B cell (primary cell): ENCODE measurements around the gene TEAD1. TPM values are rescaled to one million over a fixed set of nuclear protein-coding genes. Genes with fewer than 3 reads are reported as not detected.

Experiments
- ATAC-seq: fragments of 200-7000 bp; cut with Tn5 transposase; one replicate; pipeline ENCODE4 v1.10.0; 2021; ENCODE audit warnings: low read depth, mild to moderate bottlenecking, moderate number of reproducible peaks, moderate library complexity
- CTCF ChIA-PET: fragments of 350-600 bp; sonication (Branson Sonifier 250); formaldehyde crosslinking; loops from one replicate; lab custom pipeline; 2021; ENCODE audit warnings: antibody characterized with exemption, inconsistent platforms; lab: Charles Lee
- POLR2A ChIA-PET: fragments of 350-600 bp; sonication (Branson Sonifier 250); formaldehyde crosslinking; loops from one replicate; lab custom pipeline; 2021; ENCODE audit warnings: antibody characterized with exemption; lab: Charles Lee
- DNase-seq: peaks from one replicate; pipeline ENCODE4 v3.0.0; 2013
- H2AFZ ChIP-seq: 2 replicates; pipeline ENCODE4 v1.6.1; 2012; ENCODE audit warnings: mild to moderate bottlenecking, low read depth, low read length; ENCODE audit not compliant: insufficient read depth, poor library complexity, severe bottlenecking
- H3K27ac ChIP-seq, 2 donors: 1 replicate in 1 of 2; 2 replicates in 1 of 2; pipeline ENCODE4 v1.5.1; 2012 to 2013; ENCODE audit warnings: low read length in 2 of 2, mild to moderate bottlenecking in 2 of 2, moderate library complexity in 1 of 2
- H3K27me3 ChIP-seq, 4 experiments: fragments of 200-600 bp in 1 of 4; sonication (generic) in 1 of 4; replicated peaks in 1 of 4; 1 replicate in 2 of 4; 2 replicates in 2 of 4; pipeline versions ENCODE4 v1.6.1 to v1.7.0; 2013 to 2016; ENCODE audit warnings: low read length in 3 of 4, mild to moderate bottlenecking in 2 of 4, mixed read lengths in 1 of 4, moderate library complexity in 1 of 4; ENCODE audit not compliant: insufficient read depth in 4 of 4, control insufficient read depth in 3 of 4; ENCODE audit errors: control extremely low read depth in 1 of 4
- H3K36me3 ChIP-seq, 2 experiments: replicated peaks in 1 of 2; 1 replicate in 1 of 2; 2 replicates in 1 of 2; pipeline versions ENCODE4 v1.6.1 to v1.7.1; 2013; ENCODE audit warnings: low read length in 1 of 2; ENCODE audit not compliant: insufficient read depth in 2 of 2, control insufficient read depth in 1 of 2; ENCODE audit errors: control extremely low read depth in 1 of 2, extremely low read depth in 1 of 2
- H3K4me1 ChIP-seq, 2 donors: fragments of 200-600 bp in 1 of 2; sonication (generic) in 1 of 2; 1 replicate in 1 of 2; 2 replicates in 1 of 2; pipeline versions ENCODE4 v1.5.1 to v1.6.1; 2013 to 2017; ENCODE audit warnings: low read length in 2 of 2; ENCODE audit not compliant: control insufficient read depth in 2 of 2, insufficient read depth in 2 of 2
- H3K4me2 ChIP-seq: replicated peaks from 2 replicates; pipeline ENCODE3; 2012; ENCODE audit warnings: mild to moderate bottlenecking, low read depth, low read length; ENCODE audit not compliant: poor library complexity, severe bottlenecking
- H3K4me3 ChIP-seq, 5 experiments: fragments of 200-600 bp in 1 of 5; sonication (generic) in 1 of 5; 1 replicate in 3 of 5; 2 replicates in 2 of 5; pipeline versions ENCODE4 v1.5.1 to v1.7.0; 2011 to 2016; ENCODE audit warnings: low read length in 4 of 5, mild to moderate bottlenecking in 4 of 5, low read depth in 2 of 5, control low read depth in 1 of 5, moderate library complexity in 1 of 5; ENCODE audit not compliant: insufficient read depth in 1 of 5; ENCODE audit errors: control extremely low read depth in 1 of 5, extremely low read depth in 1 of 5
- H3K79me2 ChIP-seq: fragments of 200-600 bp; sonication (generic); one replicate; pipeline ENCODE4 v1.6.0; 2016; ENCODE audit warnings: low read length; ENCODE audit not compliant: control insufficient read depth, insufficient read depth
- H3K9ac ChIP-seq: fragments of 200-600 bp; sonication (generic); 2 replicates; pipeline ENCODE4 v1.6.1; 2017; ENCODE audit warnings: mild to moderate bottlenecking, low read length, moderate library complexity
- H3K9me3 ChIP-seq, 3 donors: one replicate each; pipeline versions ENCODE4 v1.6.1 to v1.7.1; 2013; ENCODE audit warnings: low read length in 2 of 3; ENCODE audit not compliant: control insufficient read depth in 2 of 3, insufficient read depth in 1 of 3; ENCODE audit errors: control extremely low read depth in 1 of 3
- H4K20me1 ChIP-seq: 2 replicates; pipeline ENCODE4 v1.6.0; 2012; ENCODE audit warnings: mild to moderate bottlenecking, low read length; ENCODE audit not compliant: insufficient read depth, control insufficient read depth, poor library complexity, severe bottlenecking
- H3K27ac Mint-ChIP-seq: one replicate; pipeline ENCODE4 v1.8.0; 2021; ENCODE audit warnings: mixed read lengths
- H3K27me3 Mint-ChIP-seq: one replicate; pipeline ENCODE4 v1.8.0; 2021; ENCODE audit warnings: mixed read lengths
- H3K4me1 Mint-ChIP-seq: one replicate; pipeline ENCODE4 v1.8.0; 2021; ENCODE audit warnings: mixed read lengths
- H3K4me3 Mint-ChIP-seq: one replicate; pipeline ENCODE4 v1.8.0; 2021; ENCODE audit warnings: mixed read lengths
- H3K9me3 Mint-ChIP-seq: one replicate; pipeline ENCODE4 v1.8.0; 2022; ENCODE audit warnings: mixed read lengths; ENCODE audit not compliant: insufficient read depth
- CTCF ChIP-seq: fragments of 200-600 bp; IDR thresholded peaks from one replicate; pipeline ENCODE4 v1.8.0; 2022; ENCODE audit warnings: antibody characterized with exemption, mild to moderate bottlenecking
- EZH2 ChIP-seq: IDR thresholded peaks from 2 replicates; pipeline ENCODE4 v1.6.1; 2012; ENCODE audit warnings: borderline replicate concordance, low read depth, mild to moderate bottlenecking, moderate library complexity, low read length; ENCODE audit not compliant: insufficient read depth, poor library complexity, severe bottlenecking
- WGBS: methylation state at CpG from one replicate; pipeline ENCODE4 v1.1.5; 2013; ENCODE audit warnings: missing lambda C conversion rate; ENCODE audit not compliant: insufficient coverage; 5-methylcytosine and 5-hydroxymethylcytosine counted together
- intact Hi-C: fragments of 100-400 bp; cut with micrococcal nuclease; formaldehyde crosslinking; loops from one replicate; pipeline ENCODE4 v1.10.0; 2022
- polyA plus RNA-seq: library from polyadenylated mRNA; depleted of rRNA; stranded (reverse); fragments of >200 nt; gene quantifications from 2 replicates; pipeline ENCODE4 v1.2.3, GENCODE V29; 2012
- total RNA-seq, 2 donors: library from RNA; stranded (reverse); fragments of 120-200 nt in 1 of 2; gene quantifications; 1 replicate in 1 of 2; 2 replicates in 1 of 2; pipeline versions ENCODE4 v1.2.3 to v1.2.4, GENCODE V29; 2013 to 2022

Gene TEAD1
- total and polyA plus RNA-seq, 2 donors (not counting 1 experiment from before 2014, with no cell fraction given): 0.30 TPM; not detected in 1

GRCh38 chr11:12979928-12980689 lies 305.9 kb downstream of the TEAD1 start:
- Mint-ChIP-seq H3K27me3 (peaks cover 3% of the 10 kb centered on the region), H3K4me3 (no peak overlapping the region), H3K9me3 (no peaks in the 10 kb centered on the region), H3K27ac (no peak overlapping the region), H3K4me1 (no peaks in the 10 kb centered on the region)
- TF ChIP-seq CTCF: no peak
- no peak for TF ChIP-seq EZH2
- Histone ChIP-seq H3K27ac (no peak overlapping the region), H3K36me3 (no peaks in the 10 kb centered on the region), H2AFZ (no peak overlapping the region), H3K79me2 (no peaks in the 10 kb centered on the region), H3K4me1 (no peaks in the 10 kb centered on the region), H3K4me2 (no peak overlapping the region), H3K4me3 (no peak overlapping the region), H3K9ac (no peak overlapping the region), H4K20me1 (no peaks in the 10 kb centered on the region), H3K27me3 (no peaks in the 10 kb centered on the region), H3K9me3 (no peaks in the 10 kb centered on the region)
- intact Hi-C loops: no loop called here
- CTCF ChIA-PET: interaction anchor here (0.7 to 1.6 kb wide), 2 partner anchors 11 to 16 kb away, joined by 3 to 6 read pairs; no protein-coding TSS in a partner anchor
- DNase-seq (no peak), ATAC-seq (no peak)
- WGBS: 31% methylated on average over 4 of the region's 8 CpGs
- POLR2A ChIA-PET: no interaction called here
